ENCODE results near the gene ARHGAP10.
A peak's percentile ranks its signal among the peaks of the same experiment; 100 is the strongest.

The ARHGAP10 gene

DNA sequence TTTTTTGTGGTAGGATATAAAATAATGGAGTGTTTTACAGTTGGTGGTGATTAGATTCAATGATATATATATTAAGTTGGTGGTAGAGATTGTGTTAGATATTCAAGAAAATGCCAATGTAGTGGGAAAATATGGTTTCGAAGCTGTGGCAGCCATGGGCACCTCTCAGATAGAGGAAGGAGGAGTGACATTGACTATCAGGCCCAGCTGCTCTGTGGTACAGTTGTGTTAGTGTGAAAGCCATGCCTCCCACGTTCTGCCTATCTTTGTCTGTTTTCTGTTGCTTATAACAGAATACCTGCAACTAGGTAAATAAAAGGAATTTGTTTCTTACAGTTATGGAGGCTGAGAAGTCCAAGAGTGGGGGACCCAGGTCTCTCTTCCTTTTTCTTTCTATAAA is 101.9 kb downstream of the ARHGAP10 start:
- TF ChIP-seq, protein P1, sequence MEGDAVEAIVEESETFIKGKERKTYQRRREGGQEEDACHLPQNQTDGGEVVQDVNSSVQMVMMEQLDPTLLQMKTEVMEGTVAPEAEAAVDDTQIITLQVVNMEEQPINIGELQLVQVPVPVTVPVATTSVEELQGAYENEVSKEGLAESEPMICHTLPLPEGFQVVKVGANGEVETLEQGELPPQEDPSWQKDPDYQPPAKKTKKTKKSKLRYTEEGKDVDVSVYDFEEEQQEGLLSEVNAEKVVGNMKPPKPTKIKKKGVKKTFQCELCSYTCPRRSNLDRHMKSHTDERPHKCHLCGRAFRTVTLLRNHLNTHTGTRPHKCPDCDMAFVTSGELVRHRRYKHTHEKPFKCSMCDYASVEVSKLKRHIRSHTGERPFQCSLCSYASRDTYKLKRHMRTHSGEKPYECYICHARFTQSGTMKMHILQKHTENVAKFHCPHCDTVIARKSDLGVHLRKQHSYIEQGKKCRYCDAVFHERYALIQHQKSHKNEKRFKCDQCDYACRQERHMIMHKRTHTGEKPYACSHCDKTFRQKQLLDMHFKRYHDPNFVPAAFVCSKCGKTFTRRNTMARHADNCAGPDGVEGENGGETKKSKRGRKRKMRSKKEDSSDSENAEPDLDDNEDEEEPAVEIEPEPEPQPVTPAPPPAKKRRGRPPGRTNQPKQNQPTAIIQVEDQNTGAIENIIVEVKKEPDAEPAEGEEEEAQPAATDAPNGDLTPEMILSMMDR (IDR thresholded peaks at IDR 0.05; ENCODE audit: insufficient read depth, low read length, poor library complexity, severe bottlenecking) = no peak
- no peak overlapping the region for H3K4me3 ChIP-seq (replicated peaks; ENCODE audit: low read depth, low read length)
- no peak for DNase-seq (ENCODE audit: extremely low read depth, insufficient read length)
- no peaks in the 10 kb centered on the region for H3K27me3 ChIP-seq (replicated peaks; ENCODE audit: control insufficient read depth, insufficient read depth, low read length)
- peaks cover 5% of the 10 kb centered on the region; the same call in 1 of the 2 replicates for H3K36me3 ChIP-seq (ENCODE audit: control insufficient read depth, insufficient read depth, low read length)

DNA sequence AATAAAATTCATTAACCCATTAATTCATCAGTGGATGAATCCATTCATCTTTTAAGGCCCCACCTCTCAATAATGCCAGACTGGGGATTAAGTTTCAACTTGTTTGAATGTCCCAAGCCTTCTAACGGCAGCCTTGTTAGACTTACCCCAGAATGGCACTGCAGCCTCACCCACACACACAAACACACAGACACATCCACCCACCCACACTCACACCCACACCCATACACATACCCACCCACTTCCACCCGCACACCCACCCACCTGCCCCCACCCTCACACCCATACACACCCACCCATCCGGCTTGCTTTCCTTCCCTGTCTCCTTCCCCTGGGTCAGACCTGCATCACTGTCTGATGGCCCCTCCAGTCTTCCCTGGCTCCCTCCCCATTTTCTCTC is 102.6 kb downstream of the ARHGAP10 start:
- Histone ChIP-seq H3K27me3 (replicated peaks; ENCODE audit: control insufficient read depth, insufficient read depth, low read length) (no peaks in the 10 kb centered on the region), H3K4me3 (replicated peaks; ENCODE audit: low read depth, low read length) (no peak overlapping the region), H3K36me3 (ENCODE audit: control insufficient read depth, insufficient read depth, low read length) (peaks cover 5% of the 10 kb centered on the region; the same call in 1 of the 2 replicates)
- TF ChIP-seq, protein P1 (IDR thresholded peaks at IDR 0.05; ENCODE audit: insufficient read depth, low read length, poor library complexity, severe bottlenecking) = no peak
- no peak for DNase-seq (ENCODE audit: extremely low read depth, insufficient read length)

DNA sequence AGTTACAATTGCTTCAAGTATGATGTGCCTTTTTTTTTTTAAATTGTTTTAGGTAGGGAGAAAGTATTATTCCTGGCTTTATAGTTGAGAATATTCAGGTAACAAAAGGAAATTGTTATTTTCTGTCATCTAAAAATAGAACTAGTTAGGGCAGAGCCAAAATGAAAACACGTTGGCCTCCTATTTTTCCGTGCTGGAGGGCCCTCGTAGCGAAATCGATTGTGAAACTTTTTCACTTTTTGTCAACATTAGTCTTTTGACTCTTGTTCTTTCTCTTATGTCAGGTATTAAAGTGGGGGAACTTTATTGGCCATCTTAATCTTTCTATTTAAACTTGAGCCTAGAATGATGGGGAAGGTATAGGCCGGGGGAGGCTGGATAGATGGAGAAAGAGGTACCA is 104.9 kb downstream of the ARHGAP10 start:
- H3K36me3 ChIP-seq (ENCODE audit: control insufficient read depth, insufficient read depth, low read length) = no peaks in the 10 kb centered on the region; the same call in 1 of the 2 replicates
- no peak for DNase-seq (ENCODE audit: extremely low read depth, insufficient read length)
- H3K4me3 ChIP-seq (replicated peaks; ENCODE audit: low read depth, low read length) = peak overlapping the region; percentile 38; the same call in 1 of the 2 replicates
- TF ChIP-seq, protein P1 (IDR thresholded peaks at IDR 0.05; ENCODE audit: insufficient read depth, low read length, poor library complexity, severe bottlenecking) = no peak
- H3K27me3 ChIP-seq (replicated peaks; ENCODE audit: control insufficient read depth, insufficient read depth, low read length) = no peaks in the 10 kb centered on the region

DNA sequence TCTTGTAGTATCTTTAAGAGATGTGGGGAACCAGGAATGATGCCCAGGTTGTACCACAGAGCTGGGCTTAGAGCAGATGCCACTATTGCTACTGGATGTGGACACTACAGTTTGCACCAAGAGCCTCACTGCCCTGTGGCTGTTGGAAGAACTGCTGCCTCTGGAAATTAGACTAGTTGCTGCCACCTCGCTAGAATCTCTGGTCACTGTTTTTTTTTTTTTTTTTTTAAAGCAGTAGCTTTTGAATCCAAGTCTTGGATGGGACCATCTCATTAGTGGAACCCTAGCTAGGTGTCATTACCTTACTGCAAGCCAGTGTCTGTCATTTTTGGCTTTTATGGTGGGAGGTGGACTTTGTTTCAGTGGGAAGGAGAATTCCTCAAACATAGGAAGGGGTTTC is 105.5 kb downstream of the ARHGAP10 start:
- TF ChIP-seq, protein P1 (IDR thresholded peaks at IDR 0.05; ENCODE audit: insufficient read depth, low read length, poor library complexity, severe bottlenecking) = no peak
- no peak for DNase-seq (ENCODE audit: extremely low read depth, insufficient read length)
- Histone ChIP-seq H3K36me3 (ENCODE audit: control insufficient read depth, insufficient read depth, low read length) (peaks cover 1% of the 10 kb centered on the region), H3K4me3 (replicated peaks; ENCODE audit: low read depth, low read length) (no peak overlapping the region), H3K27me3 (replicated peaks; ENCODE audit: control insufficient read depth, insufficient read depth, low read length) (no peaks in the 10 kb centered on the region)

DNA sequence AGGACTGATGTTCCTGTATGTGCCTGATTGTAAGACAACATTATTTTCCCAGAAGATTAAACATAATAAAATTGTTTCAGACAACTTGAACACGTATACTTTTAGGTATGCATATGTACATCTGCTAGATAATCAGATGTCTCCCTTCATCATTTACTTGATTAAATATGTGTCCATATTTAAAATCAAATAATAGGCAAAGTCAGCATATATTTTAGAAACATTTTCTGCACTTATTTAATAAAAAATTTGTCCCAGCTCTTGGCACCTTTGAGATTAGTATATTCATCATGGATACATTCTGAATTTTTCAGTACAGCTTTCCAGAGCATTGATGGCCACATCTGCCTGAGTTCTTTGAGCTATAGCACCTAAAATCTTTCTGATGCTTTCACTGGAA is 106.0 kb downstream of the ARHGAP10 start:
- H3K27me3 ChIP-seq (replicated peaks; ENCODE audit: control insufficient read depth, insufficient read depth, low read length) = no peaks in the 10 kb centered on the region

More for the DNA sequence above, 106.0 kb downstream of the ARHGAP10 start:
- TF ChIP-seq, protein P1 (IDR thresholded peaks at IDR 0.05; ENCODE audit: insufficient read depth, low read length, poor library complexity, severe bottlenecking) = no peak
- Histone ChIP-seq H3K36me3 (ENCODE audit: control insufficient read depth, insufficient read depth, low read length) (peaks cover 3% of the 10 kb centered on the region), H3K4me3 (replicated peaks; ENCODE audit: low read depth, low read length) (no peak overlapping the region)
- no peak for DNase-seq (ENCODE audit: extremely low read depth, insufficient read length)
